ENCODE measurements around the gene KIAA1671.
A peak's percentile ranks its signal among the peaks of the same experiment; 100 is the strongest.

The KIAA1671 gene

DNA sequence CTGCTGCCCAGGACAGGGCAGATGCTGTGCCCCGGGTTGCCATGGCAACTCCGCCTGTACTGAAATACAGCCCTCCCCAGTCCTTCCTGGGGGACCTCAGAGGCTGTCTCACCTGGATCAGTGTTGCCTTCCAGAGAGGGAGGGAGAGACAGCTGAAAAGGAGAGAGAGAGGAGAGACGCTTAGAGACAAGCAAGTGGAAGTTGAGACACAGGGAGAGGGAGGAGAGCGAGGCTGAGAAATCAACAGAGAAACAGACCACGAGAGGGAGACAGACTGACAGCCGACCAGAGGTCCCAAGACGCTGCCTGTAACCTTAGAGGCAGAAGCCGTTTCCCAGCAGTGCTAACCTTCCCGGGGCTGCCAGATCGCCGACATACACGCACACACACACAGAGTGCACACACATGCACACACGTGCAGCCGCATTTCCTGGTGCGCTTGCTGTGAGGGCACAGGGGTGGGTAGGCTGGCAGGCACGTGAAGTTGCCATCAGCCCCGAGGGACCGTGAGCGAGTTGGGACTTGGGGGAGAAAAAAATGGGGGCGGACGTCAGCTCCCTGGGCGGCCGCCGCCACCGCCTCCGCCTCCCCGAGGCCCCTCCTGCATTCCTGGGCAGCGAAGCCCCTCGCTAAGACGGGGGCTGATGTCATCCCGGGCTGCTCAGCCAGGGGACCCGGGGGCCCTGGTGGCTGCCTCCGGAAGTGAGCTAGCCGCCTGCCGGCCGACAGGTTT is 158.5 kb downstream of the KIAA1671 start:
- DNase-seq (ENCODE audit: low spot score): peak; percentile 77
- in situ Hi-C loops (cut with MboI; ENCODE audit: low sequenced_read_pairs, unreplicated experiment): no loop called here
- no peak for TF ChIP-seq CTCF (IDR thresholded peaks at IDR 0.05; ENCODE audit: borderline replicate concordance, control extremely low read depth, extremely low read depth, insufficient read depth, missing control alignments)

DNA sequence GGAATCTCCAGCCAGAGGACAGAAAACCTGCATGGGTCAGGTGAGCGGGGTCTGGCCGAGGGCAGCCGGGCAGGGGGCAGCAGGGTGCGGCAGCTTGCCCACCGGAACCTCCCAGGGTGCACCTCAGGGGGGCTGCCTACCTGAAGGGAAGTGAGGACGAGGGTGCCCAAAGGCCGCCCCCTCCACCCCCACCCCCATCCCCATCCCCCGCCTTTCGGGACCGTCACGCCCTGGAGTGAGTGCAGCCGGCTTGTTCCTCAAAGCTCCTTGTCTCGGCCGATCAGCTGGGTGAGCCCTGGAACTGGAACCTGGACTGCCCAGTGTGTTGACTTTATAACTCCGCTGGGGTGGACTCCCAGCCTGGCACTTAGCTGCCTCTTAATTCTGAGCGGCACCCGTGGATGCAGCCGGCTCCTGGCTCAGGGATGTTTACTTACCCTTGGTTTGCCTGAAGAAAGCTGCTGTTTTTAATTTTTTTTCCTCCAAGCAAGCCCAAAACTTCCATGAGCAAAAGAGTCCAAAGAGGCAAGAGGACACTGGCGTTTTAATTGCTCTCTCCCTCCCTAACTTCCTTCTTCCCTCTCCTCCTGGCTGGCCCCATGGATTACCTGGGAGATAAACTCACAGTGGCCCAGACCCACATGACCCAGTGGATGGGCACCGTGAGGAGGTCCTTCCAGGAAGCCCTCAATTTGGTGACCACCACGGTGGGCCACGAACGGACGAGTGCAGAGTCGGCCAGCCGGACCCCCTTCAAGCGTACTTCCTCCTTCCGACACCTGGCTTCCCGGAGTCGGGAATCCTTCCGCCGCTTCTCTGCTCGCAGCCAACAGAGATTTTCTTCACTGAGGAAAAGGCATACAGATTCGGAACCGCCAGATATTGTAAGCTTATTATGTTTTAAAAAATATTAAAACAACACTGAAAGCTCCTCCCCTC is 159.3 kb downstream of the KIAA1671 start:
- in situ Hi-C loops (cut with MboI; ENCODE audit: low sequenced_read_pairs, unreplicated experiment): no loop called here
- no peak for TF ChIP-seq CTCF (IDR thresholded peaks at IDR 0.05; ENCODE audit: borderline replicate concordance, control extremely low read depth, extremely low read depth, insufficient read depth, missing control alignments)
- DNase-seq (ENCODE audit: low spot score): peak; percentile 39

- DNase-seq (ENCODE audit: low spot score): no peak
- in situ Hi-C loops (cut with MboI; ENCODE audit: low sequenced_read_pairs, unreplicated experiment): no loop called here
- no peak for TF ChIP-seq CTCF (IDR thresholded peaks at IDR 0.05; ENCODE audit: borderline replicate concordance, control extremely low read depth, extremely low read depth, insufficient read depth, missing control alignments)
These were observed 160.2 kb downstream of the KIAA1671 start for GRCh38 chr22:25112538-25113253.

DNA sequence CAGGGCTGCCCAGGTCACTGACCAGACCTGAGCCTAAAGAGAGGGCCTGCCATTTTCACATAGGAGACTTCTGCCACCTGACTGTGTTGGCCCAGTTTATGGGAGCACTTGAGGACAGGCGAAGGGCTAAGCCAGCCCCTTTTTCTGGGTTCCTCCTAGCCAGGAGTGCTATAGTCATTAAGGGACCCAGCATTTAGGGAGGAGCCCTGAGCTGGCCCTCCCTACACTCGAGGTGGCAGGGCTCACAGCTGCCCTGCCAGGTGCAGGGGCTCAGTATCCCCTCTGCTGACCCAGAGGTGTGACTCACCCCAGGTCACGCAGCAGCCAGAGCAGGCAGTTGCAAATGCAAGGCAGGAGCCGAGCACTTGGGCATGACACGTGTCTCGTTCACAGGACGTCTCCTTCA is 160.8 kb downstream of the KIAA1671 start:
- in situ Hi-C loops (cut with MboI; ENCODE audit: low sequenced_read_pairs, unreplicated experiment): no loop called here
- no peak for TF ChIP-seq CTCF (IDR thresholded peaks at IDR 0.05; ENCODE audit: borderline replicate concordance, control extremely low read depth, extremely low read depth, insufficient read depth, missing control alignments)
- no peak for DNase-seq (ENCODE audit: low spot score)

DNA sequence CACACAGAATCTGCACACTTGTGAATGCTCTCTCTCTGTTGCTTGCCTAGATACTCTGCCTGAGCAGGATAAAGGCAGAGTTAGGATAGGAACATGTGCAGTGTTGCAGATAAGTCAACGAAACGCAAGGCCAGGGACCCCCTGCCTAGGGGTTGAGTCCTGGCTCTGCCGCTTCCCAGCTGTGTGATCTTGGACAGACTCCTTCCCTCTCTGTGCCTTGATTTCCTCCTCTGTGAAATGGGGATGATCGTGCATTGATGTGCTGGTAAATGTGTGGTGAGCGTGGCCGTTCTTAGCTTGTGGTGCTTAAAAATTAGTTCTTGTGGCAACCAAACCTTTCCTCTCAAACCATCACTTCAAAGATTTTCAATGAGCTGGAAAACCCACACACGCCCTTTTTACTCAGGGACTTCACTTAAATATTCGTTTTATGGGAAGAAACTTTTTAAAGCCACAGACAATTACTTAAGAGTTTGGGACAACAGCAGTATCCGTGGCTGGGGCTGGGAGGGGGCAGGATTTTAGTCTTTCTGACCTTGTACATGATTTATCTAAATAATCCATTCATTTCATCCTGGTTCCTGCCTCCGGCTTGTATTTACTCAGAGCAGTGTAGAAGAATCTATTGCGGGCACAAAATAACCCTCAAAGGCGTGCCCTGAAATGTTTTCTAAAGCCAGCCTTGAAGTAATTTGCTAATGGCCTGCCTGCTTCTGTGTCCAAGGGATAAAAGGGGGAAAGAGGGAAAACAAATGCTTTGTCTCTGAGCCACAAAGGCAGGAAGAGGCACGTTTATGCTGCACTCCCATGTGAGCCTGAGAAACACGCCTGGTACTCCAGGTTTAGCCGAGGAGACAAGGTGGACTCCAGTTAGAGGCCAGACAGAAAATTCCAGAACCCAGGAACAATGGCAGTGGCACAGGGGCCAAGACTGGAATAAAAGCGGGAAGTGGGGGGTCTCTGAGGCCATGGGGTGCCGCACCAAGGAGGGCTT is 162.2 kb downstream of the KIAA1671 start:
- in situ Hi-C loops (cut with MboI; ENCODE audit: low sequenced_read_pairs, unreplicated experiment): no loop called here
- DNase-seq (ENCODE audit: low spot score): no peak
- TF ChIP-seq CTCF (IDR thresholded peaks at IDR 0.05; ENCODE audit: borderline replicate concordance, control extremely low read depth, extremely low read depth, insufficient read depth, missing control alignments): no peak

Measured in GM13976 (cell line).